AG09319 (cell line): ENCODE measurements around the gene PLEKHG1.

Source experiments
- DNase-seq: peaks from one replicate; pipeline ENCODE4 v3.0.0-alpha.2; 2010; ENCODE audit warnings: low read depth; ENCODE audit errors: extremely low read depth
- TF ChIP-seq, protein P1 (sequence below): IDR thresholded peaks from 2 replicates; pipeline ENCODE4 v1.5.1; 2011; ENCODE audit warnings: low read depth, mild to moderate bottlenecking, inconsistent platforms, low read length, moderate library complexity

PLEKHG1 gene

DNA sequence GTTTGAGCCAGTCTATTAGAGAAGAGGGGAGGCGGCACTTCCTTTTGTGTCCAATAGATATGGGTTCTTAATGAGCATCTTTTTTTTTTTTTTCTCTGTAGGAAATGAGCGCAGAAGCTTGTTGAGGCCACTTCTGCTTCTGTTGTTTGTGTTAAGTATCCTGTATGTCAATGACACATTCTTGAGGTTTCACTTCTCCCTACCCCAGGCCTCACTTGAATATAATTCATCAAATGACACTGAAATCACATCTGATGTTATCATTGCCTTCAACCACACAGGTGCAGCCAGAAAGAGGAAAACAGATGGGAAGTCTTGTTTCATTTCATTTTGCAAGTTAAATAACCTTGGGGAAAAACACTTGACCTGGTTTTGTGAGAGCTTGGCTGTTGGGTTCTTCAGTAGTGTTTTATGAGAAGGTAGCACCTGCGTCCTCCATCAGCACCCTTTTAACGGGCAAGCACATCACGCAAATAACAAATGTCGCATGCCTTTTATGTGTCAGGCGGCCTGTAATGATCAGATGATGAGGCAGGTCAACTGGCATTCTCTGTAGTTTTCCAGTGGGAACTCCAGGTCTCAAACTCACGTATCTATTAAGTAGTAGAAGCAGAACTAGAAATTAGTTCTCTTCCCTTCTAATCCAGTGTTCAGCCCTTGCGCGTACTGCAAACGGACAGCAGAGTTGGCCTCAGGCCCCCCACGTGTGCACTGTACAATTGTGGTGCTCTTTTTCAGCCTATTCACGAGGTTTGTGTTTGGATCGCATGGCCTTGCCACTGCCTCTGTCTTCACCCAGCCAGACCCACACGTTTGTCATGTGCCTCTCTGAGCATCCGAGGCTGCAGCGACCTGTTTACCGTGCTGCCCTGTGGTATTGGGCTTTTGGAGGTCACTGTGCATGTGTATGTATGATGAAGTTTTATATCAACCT, 23.5 kb downstream of the PLEKHG1 start:
- TF ChIP-seq, protein P1, sequence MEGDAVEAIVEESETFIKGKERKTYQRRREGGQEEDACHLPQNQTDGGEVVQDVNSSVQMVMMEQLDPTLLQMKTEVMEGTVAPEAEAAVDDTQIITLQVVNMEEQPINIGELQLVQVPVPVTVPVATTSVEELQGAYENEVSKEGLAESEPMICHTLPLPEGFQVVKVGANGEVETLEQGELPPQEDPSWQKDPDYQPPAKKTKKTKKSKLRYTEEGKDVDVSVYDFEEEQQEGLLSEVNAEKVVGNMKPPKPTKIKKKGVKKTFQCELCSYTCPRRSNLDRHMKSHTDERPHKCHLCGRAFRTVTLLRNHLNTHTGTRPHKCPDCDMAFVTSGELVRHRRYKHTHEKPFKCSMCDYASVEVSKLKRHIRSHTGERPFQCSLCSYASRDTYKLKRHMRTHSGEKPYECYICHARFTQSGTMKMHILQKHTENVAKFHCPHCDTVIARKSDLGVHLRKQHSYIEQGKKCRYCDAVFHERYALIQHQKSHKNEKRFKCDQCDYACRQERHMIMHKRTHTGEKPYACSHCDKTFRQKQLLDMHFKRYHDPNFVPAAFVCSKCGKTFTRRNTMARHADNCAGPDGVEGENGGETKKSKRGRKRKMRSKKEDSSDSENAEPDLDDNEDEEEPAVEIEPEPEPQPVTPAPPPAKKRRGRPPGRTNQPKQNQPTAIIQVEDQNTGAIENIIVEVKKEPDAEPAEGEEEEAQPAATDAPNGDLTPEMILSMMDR = no peak
- DNase-seq = no peak

DNA sequence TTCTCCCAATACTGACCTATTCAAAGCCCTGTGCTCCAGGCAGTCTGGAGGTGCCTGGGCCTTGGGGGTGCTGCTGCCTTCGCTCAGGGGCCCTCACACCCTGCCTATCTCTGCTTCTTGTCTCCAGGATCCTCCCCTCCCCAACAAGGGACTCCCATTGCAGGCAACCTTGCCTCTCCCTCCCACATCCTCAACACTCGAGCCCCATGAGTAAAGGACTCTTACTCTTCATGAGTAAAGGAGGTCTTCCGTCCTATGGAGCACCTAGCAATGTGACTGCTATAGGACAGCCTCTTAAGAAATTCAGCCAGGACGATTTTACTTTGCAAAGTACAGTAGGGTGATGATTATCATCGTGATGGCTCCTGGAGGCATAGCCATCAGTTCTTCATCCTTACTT, 24.5 kb downstream of the PLEKHG1 start:
- no peak for DNase-seq
- TF ChIP-seq, protein P1 = no peak

DNA sequence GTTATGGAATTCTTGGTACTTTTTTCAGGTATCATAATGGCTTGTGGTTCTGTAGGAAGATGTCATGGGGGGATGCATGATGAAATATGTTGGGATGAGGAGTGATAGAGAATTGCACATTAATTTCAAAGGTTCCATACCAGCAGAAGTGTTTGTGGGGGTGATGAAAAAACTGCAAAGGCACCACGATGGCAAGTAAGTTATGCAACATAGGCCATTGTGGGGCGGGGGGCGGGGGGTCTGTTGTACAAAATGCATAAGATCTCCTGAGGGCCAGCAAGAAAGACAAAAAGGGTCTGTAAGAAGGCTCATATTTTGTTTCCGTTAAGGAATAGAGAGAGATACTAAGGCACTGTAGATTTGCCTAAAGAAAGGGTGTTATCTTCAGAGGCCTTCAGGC, 26.2 kb downstream of the PLEKHG1 start:
- no peak for DNase-seq
- TF ChIP-seq, protein P1 = no peak

DNA sequence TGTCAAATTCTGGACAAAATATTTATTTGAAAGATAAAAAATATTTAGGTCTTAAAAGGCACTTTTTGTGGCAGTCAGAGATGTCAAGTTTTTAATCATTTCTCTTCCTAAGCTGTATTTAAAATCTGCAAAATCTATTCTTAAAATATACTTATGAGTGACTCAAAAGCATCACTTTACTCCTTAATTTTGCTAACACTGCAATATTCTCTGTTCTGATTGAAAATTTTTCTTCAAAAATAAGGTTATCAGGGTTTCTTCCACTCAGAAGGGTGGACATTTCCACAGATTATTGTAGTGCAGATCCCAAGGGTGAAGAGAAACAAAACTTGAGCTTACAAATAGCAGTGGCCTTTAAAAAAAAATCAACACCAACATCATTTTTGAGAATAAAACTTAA, 27.5 kb downstream of the PLEKHG1 start:
- TF ChIP-seq, protein P1 = no peak
- no peak for DNase-seq

DNA sequence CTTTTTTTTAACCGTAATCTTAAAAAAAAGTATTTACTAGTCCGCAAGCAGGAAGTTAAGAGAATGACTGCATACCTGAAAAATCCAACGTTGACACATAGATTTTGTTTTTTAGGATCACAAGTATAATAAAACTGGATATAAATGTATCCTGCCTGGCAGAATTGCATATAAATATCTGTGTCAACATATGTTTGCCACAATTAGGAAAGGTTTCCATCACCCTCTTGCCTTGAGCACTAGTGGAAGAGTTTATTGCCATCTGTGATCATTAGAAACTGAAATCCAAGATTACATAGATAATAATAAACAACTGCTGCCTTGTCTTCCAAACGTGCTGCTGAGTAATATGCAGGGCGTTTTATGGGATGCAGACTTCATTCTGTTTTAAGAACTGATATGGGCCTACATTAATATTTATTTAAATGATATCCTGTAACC, 27.9 kb downstream of the PLEKHG1 start:
- TF ChIP-seq, protein P1 = no peak
- no peak for DNase-seq

DNA sequence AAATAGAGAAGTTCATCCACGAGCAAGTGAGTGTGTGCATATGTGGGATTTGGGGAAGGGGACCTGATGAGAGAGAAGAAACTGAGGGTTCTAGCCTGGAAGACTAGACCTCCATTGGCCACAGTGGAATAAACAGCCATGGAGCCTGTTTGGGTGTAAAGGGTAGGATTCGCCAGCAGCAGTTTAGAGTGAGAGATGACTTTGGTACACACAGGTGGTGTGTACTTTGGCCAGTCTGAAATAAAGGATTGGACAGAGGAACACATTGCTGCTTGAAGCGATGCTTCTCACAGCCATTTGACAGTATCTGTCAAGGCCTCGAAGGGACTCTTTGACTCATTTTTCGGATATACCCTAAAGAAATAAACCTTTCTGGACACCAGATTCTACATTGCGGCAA, 29.2 kb downstream of the PLEKHG1 start:
- TF ChIP-seq, protein P1 = no peak
- DNase-seq = no peak

DNA sequence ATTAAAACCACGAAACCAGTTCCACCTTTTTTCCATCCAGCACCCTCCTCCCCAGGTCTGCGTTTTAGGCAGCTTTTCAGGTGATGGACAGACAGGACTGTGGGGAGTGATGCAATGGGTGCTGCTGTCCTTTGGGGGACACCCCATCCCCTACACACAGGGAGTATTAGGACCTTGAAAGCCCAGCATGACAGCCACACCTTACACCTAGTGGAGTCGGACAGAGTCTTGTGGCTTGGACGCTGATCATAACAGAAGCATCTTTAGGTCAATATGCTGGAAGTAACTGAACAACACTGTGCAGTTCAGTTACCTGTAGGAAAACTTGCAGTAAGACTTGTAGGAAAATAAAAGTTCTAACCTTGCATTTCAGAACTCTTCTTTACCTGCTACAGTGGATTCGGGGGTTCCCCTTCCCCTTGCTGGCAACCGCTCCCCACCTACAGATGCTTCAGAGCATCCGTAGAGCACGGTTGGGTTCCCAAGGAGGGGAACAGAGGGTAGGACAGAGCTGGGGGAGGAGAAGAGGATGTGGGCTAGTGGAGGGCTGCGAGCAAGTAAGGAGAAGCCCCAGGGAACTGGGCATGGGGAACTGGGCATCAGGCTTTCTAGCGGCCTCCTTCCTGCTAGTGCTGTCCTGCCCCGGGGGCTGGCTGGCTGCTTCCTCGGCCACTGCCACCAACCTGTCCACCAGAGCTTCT, 31.7 kb downstream of the PLEKHG1 start:
- TF ChIP-seq, protein P1 = no peak
- DNase-seq = no peak
